SK-N-MC (cell line): ENCODE data around the gene PTGR3.

Source experiments
- DNase-seq: peaks from one replicate; pipeline ENCODE4 v3.0.0-alpha.2; 2011; ENCODE audit warnings: low read depth, low spot score
- H3K27ac ChIP-seq: fragments of 200-600 bp; sonication (generic); 2 replicates; pipeline ENCODE4 v1.5.1; 2016; ENCODE audit warnings: mixed run types
- H3K36me3 ChIP-seq: fragments of 200-600 bp; sonication (generic); 2 replicates; pipeline ENCODE4 v1.6.1; 2017; ENCODE audit warnings: antibody characterized with exemption, low read length, mixed read lengths; ENCODE audit not compliant: insufficient read depth
- H3K4me3 ChIP-seq: fragments of 200-600 bp; sonication (generic); 2 replicates; pipeline ENCODE4 v1.5.1; 2016
- H3K9ac ChIP-seq: fragments of 200-600 bp; sonication (generic); 2 replicates; pipeline ENCODE4 v1.8.0; 2017; ENCODE audit warnings: mixed run types, mixed read lengths; ENCODE audit not compliant: insufficient read length
- H3K9me3 ChIP-seq: fragments of 200-600 bp; sonication (generic); 2 replicates; pipeline ENCODE4 v1.6.1; 2017; ENCODE audit warnings: low read depth, mild to moderate bottlenecking, antibody characterized with exemption, low read length, moderate library complexity, mixed read lengths
- EZH2 ChIP-seq: fragments of 200-600 bp; sonication (generic); IDR thresholded peaks from one replicate; pipeline ENCODE4 v1.6.1; 2017; ENCODE audit warnings: antibody characterized with exemption
- FOXP2 ChIP-seq: optimal IDR thresholded peaks from 2 replicates; pipeline ENCODE3; 2011; ENCODE audit warnings: mild to moderate bottlenecking, moderate library complexity; ENCODE audit not compliant: insufficient read depth; ENCODE audit errors: extremely low read length, control extremely low read depth
- POLR2AphosphoS5 ChIP-seq: IDR thresholded peaks from 2 replicates; pipeline ENCODE4 v1.6.1; 2012; ENCODE audit warnings: mild to moderate bottlenecking, low read depth, low read length, borderline replicate concordance

Gene PTGR3

DNA sequence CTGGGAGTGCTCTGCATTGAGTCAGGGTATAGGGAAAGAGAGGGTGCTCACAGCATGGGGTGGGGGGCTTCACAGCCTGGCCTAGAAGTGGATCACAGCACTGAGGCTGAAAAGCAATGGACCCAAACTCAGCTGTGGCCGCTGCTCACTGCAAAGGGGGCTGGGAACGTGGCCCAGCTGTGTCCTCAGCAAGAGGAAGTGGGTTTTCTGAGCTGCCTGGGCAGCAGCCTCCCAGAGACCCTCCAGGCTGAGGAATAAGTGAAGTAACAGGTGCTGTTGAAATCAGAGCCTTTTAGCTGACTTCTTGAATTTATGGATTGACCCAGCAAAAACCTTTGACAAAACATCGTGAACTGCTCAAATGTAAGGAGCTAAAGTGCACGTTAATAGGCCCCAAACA lies 35.2 kb downstream of the PTGR3 start:
- TF ChIP-seq POLR2AphosphoS5 (no peak), EZH2 (no peak), FOXP2 (no peak)
- DNase-seq, result no peak

DNA sequence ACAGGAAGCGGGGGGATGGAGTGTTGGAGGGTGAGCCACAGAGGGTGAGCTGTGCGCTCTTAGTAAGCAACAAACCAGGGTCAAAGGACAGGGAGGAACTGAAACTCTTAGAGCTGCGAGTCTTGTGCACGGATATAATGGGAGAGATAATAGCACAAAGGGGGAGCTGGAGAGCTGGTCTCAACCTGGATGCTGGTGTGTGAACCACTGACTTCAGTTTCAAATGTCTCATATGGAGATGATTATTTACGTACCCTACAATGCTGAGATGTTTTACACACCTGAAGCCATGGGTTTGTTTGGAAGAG lies 35.9 kb downstream of the PTGR3 start:
- no peak overlapping the region for H3K9ac ChIP-seq

More for the DNA sequence above, 35.2 kb downstream of the PTGR3 start:
- Histone ChIP-seq H3K4me3 (no peak overlapping the region), H3K27ac (no peak overlapping the region), H3K9me3 (no peaks in the 10 kb centered on the region), H3K9ac (no peak overlapping the region), H3K36me3 (no peaks in the 10 kb centered on the region)

DNA sequence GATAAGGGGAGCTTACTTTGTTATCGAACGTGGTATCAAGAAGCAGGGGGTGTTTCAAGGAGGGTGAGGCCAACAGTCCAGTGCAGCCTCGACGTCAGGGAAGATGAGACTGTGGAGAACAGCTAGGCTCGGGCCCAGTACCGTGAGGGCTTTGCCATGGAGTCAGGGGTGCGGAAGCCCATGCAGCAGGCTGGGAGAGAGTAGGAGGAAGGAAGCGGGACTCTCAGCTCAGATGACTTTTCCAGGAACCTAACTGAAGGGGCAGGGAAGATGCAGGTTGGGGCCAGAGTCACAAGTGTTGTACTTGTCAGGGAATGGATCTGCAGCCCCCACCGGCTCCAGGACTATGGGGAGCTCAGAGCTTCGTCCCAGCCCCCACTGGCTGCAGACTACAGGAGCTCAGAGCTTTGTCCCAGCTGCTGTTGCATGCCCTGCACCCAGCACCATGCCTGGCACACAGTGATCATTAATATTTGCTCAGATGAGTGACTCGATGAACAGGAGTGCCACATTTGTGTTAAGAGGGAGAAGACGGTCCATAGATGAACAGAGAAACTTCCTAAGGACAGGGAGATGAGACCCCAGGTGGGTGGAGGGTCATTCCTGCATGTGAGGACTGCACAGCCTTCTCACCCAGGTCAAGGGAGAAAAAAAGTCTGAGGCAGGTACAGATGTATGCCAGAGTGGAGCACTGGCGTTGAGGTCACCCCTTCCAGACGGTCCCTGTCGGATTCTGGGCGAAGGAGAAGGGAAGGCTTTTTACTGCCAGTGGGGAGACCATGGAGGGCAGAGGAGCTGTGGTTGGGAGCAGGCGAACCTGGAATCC lies 36.4 kb downstream of the PTGR3 start:
- no peak overlapping the region for H3K27ac ChIP-seq
- DNase-seq, result no peak
- no peak for TF ChIP-seq EZH2
- TF ChIP-seq FOXP2, result no peak
- no peak for TF ChIP-seq POLR2AphosphoS5
- H3K36me3 ChIP-seq, result no peaks in the 10 kb centered on the region
- no peak overlapping the region for H3K4me3 ChIP-seq
- no peaks in the 10 kb centered on the region for H3K9me3 ChIP-seq
- H3K9ac ChIP-seq, result no peak overlapping the region

More for the DNA sequence above, 35.9 kb downstream of the PTGR3 start:
- Histone ChIP-seq H3K4me3 (no peak overlapping the region), H3K9me3 (no peaks in the 10 kb centered on the region), H3K36me3 (no peaks in the 10 kb centered on the region), H3K27ac (no peak overlapping the region)
- TF ChIP-seq POLR2AphosphoS5 (no peak), FOXP2 (no peak), EZH2 (no peak)
- DNase-seq, result no peak

DNA sequence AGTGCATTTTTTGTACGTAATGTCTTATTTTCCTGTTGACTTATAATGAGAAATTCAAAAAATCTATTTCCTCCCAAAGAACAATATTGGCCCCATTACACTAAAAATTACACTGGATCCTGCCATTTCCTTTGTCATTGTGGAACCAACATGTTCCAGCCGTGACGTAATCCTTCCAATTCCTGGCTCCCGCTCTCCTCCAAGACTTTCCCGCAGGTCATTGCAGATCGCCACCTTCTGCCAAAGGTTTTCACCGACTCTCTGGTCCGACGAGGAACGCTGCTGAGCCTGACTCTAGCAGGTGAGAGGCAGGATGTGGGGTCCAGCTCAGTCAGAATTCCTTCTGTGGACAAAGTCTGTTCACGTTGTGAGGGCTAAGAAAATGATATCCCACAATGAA lies 38.0 kb downstream of the PTGR3 start:
- Histone ChIP-seq H3K4me3 (no peak overlapping the region), H3K27ac (no peak overlapping the region), H3K9ac (no peak overlapping the region), H3K9me3 (no peaks in the 10 kb centered on the region), H3K36me3 (no peaks in the 10 kb centered on the region)
- TF ChIP-seq POLR2AphosphoS5 (no peak), EZH2 (no peak), FOXP2 (no peak)
- no peak for DNase-seq

DNA sequence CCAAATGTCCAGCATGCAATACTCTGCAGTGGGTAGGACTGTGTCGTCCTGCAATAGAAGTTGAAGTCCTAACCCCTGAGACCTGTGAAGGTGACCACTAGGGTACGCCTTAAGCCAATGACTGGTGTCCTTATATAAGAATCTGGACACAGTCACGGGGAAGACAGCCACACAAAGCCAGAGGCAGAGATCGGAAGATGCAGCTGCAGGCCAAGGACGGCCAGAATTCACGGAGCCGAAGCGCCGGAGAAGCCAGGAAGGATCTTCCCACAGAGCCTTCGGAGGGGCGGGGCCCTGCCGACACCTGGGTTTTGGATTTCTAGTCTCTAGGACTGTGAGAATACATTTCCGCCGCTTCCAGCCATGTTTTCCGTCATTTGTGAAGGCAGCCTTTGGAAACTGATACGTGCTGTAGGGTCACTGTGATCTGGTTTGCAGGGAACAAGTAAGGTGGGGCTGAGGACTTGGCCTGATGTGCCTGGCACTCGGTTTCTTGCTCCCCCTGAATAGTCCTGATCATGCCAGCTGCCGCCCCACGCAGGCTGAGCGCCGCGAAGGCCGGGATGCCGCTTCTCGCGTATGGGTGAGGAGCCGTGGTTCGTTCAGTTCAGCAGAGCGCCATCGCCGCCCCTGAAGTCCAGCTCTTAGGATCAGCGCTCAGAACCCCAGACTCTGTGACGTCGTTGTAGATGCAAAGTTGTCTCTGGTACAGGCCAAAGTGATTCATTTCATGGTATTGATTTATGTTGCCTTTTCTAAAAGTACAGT lies 38.7 kb downstream of the PTGR3 start:
- no peaks in the 10 kb centered on the region for H3K36me3 ChIP-seq
- no peak for TF ChIP-seq FOXP2
- no peak for TF ChIP-seq POLR2AphosphoS5
- no peak for TF ChIP-seq EZH2
- DNase-seq, result no peak

DNA sequence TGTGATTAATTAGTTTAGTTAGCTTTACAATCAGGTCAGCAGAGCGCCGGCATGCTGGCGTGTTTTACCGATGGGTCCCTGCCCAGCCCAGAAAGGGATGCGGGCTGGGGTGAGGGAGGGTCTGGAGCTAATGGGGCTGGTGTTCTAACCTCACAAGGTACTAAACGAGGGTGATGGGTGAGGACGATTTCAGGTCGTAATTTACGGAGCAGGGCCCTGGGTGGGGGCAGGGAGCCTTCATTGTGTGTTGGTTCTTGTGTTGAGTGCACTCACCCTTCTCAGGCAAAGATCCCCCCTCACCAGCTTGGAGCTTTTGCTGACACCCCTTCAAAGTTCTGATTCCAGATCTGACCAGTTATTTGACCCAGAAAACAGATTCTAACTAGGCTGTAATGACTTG lies 39.5 kb downstream of the PTGR3 start:
- H3K9ac ChIP-seq, result no peak overlapping the region
- TF ChIP-seq EZH2 (no peak), POLR2AphosphoS5 (no peak), FOXP2 (no peak)
- no peak overlapping the region for H3K27ac ChIP-seq
- no peaks in the 10 kb centered on the region for H3K36me3 ChIP-seq
- H3K4me3 ChIP-seq, result no peak overlapping the region
- DNase-seq, result no peak
- H3K9me3 ChIP-seq, result no peaks in the 10 kb centered on the region

More for the DNA sequence above, 38.7 kb downstream of the PTGR3 start:
- no peaks in the 10 kb centered on the region for H3K9me3 ChIP-seq
- no peak overlapping the region for H3K27ac ChIP-seq
- no peak overlapping the region for H3K9ac ChIP-seq
- H3K4me3 ChIP-seq, result no peak overlapping the region

DNA sequence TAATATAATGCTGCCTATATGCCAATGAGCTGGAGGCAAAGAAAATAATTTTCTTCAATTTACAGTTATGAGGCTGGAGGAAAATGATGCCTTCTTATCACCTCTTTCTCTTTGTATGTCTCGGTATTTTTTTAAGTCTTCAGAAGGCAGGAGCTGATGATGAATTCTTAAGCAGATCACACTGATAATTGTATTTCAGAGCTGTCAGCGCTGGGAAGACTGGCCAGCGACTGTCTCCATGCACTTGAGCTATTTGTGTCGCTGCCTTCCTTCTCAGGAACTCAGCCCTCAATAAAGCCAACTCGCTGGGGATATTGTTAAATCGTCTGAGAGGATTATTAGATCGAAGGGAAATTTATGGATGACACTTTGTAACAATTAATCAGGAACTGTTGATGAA lies 40.3 kb downstream of the PTGR3 start:
- Histone ChIP-seq H3K9ac (no peak overlapping the region), H3K36me3 (no peaks in the 10 kb centered on the region), H3K27ac (no peak overlapping the region), H3K4me3 (no peak overlapping the region; the same call in 1 of the 2 replicates), H3K9me3 (no peaks in the 10 kb centered on the region)
- TF ChIP-seq EZH2, result no peak
- no peak for TF ChIP-seq FOXP2
- DNase-seq, result no peak

DNA sequence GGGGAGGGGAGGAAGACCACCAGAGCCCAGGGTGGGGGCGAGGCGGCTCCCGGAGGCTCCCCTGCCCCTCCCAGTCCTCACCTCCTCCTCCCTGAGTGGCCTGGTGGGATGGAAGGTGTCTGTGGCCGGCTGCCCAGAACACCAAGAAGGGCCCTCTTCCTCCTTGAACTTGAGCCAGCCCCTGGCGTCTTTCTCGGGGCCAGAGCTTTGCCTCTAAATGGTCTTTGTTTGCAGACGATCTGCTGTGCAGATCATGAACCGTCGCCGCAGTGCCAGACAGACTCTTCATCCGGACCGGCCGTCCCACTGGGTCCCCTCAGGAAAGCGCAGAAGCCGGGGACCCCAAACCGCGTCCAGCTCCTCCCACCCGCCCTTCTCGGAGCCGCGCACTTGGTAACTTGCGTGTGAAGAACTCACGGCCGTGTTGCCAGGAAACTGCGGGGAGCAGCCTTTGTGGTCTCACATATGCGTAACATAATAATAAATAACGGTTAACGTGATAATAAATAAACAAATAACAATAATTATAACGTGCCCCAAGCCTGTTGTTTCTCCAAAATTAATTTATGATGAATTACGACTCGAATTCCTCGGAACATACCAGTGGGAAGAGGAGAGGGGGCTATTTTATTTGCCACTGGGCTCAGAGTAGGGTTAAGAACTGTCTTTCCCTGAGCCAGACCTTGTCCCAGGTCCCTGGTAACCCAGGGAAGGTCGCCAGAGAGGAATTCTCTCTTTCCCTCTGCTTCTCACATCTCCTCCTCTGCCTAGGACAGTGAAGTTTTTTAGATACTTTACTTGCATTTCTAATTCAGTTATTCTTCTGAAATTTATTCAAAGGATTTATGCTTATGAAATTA lies 41.0 kb downstream of the PTGR3 start:
- TF ChIP-seq FOXP2 (no peak), EZH2 (no peak), POLR2AphosphoS5 (no peak)
- Histone ChIP-seq H3K36me3 (no peaks in the 10 kb centered on the region), H3K27ac (no peak overlapping the region), H3K4me3 (peak overlapping the region; percentile 62), H3K9ac (no peak overlapping the region), H3K9me3 (no peaks in the 10 kb centered on the region)
- DNase-seq, result no peak
